CD4-positive, alpha-beta T cell treated with Interleukin-17A for 4 hours (primary cell): ENCODE data around the gene TMEM40.
A peak's percentile ranks its signal among the peaks of the same experiment; 100 is the strongest.
"Not testable (repeated sequence)": the region's sequence is repeated elsewhere in the genome, so short reads cannot be mapped to it uniquely, and the experiment has no call there.

Experiments
- DNase-seq: peaks from one replicate; pipeline ENCODE4 v3.0.0-alpha.2; 2020; ENCODE audit warnings: mixed read lengths

TMEM40 gene

GRCh38 chr3:12710062-12710461 lies 49.0 kb downstream of the TMEM40 start:
- no peak for DNase-seq

GRCh38 chr3:12709334-12709733 lies 49.7 kb downstream of the TMEM40 start:
- DNase-seq, result no peak

GRCh38 chr3:12708584-12709192 lies 50.4 kb downstream of the TMEM40 start:
- no peak for DNase-seq

GRCh38 chr3:12707449-12707848 lies 51.6 kb downstream of the TMEM40 start:
- DNase-seq, result no peak

GRCh38 chr3:12706504-12707253 lies 52.4 kb downstream of the TMEM40 start:
- DNase-seq, result peak; percentile 57

GRCh38 chr3:12705981-12706380 lies 53.1 kb downstream of the TMEM40 start:
- no peak for DNase-seq

GRCh38 chr3:12705374-12705926 lies 53.6 kb downstream of the TMEM40 start:
- DNase-seq, result no peak

- no peak for DNase-seq
These were observed 56.6 kb downstream of the TMEM40 start for GRCh38 chr3:12702501-12702900.

GRCh38 chr3:12701601-12702000 lies 57.5 kb downstream of the TMEM40 start:
- DNase-seq, result not testable (repeated sequence)

- no peak for DNase-seq
These were observed 58.3 kb downstream of the TMEM40 start for GRCh38 chr3:12700800-12701199.

- no peak for DNase-seq
These were observed 63.1 kb downstream of the TMEM40 start for GRCh38 chr3:12695916-12696315.

GRCh38 chr3:12695112-12695511 lies 63.9 kb downstream of the TMEM40 start:
- no peak for DNase-seq

GRCh38 chr3:12692444-12692843 lies 66.6 kb downstream of the TMEM40 start:
- no peak for DNase-seq

- DNase-seq, result no peak
These were observed 68.9 kb downstream of the TMEM40 start for GRCh38 chr3:12689997-12690711.

GRCh38 chr3:12687948-12688347 lies 71.1 kb downstream of the TMEM40 start:
- no peak for DNase-seq

- DNase-seq, result no peak
These were observed 73.0 kb downstream of the TMEM40 start for GRCh38 chr3:12686096-12686495.
